HG03139 (cell line): ENCODE results near the gene MAGIX.
"Not testable (repeated sequence)": the region's sequence is repeated elsewhere in the genome, so short reads cannot be mapped to it uniquely, and the experiment has no call there.

Experiments used
- ATAC-seq: cut with Tn5 transposase; IDR thresholded peaks from one replicate; pipeline ENCODE4 v1.9.1; 2021; ENCODE audit not compliant: unreplicated experiment

The MAGIX gene

GRCh38 chrX:49162620-49163019 lies at the start of gene MAGIX:
Gene MAGIX (plus strand): TSS chrX:49162758. CDS start chrX:49162890, 132 bp downstream.
- no peak for ATAC-seq

GRCh38 chrX:49116076-49116475 lies 46.5 kb upstream of the MAGIX start:
- no peak for ATAC-seq

GRCh38 chrX:49116716-49117115 lies 45.8 kb upstream of the MAGIX start:
- ATAC-seq: no peak

- no peak for ATAC-seq
Measured at GRCh38 chrX:49117581-49117980, 45.0 kb upstream of the MAGIX start.

GRCh38 chrX:49120091-49120490 lies 42.5 kb upstream of the MAGIX start:
- no peak for ATAC-seq

- no peak for ATAC-seq
Measured at GRCh38 chrX:49122499-49122898, 40.1 kb upstream of the MAGIX start.

GRCh38 chrX:49127742-49128258 lies 34.8 kb upstream of the MAGIX start:
- not testable (repeated sequence) for ATAC-seq

GRCh38 chrX:49129427-49129826 lies 33.1 kb upstream of the MAGIX start:
- no peak for ATAC-seq

- not testable (repeated sequence) for ATAC-seq
Measured at GRCh38 chrX:49132275-49132674, 30.3 kb upstream of the MAGIX start.

- ATAC-seq: no peak
Measured at GRCh38 chrX:49133759-49134158, 28.8 kb upstream of the MAGIX start.

GRCh38 chrX:49137492-49137891 lies 25.1 kb upstream of the MAGIX start:
- ATAC-seq: no peak

GRCh38 chrX:49139713-49140112 lies 22.8 kb upstream of the MAGIX start:
- no peak for ATAC-seq

GRCh38 chrX:49142264-49142663 lies 20.3 kb upstream of the MAGIX start:
- not testable (repeated sequence) for ATAC-seq

- not testable (repeated sequence) for ATAC-seq
Measured at GRCh38 chrX:49143154-49143553, 19.4 kb upstream of the MAGIX start.

GRCh38 chrX:49147282-49147681 lies 15.3 kb upstream of the MAGIX start:
- no peak for ATAC-seq

GRCh38 chrX:49147936-49148335 lies 14.6 kb upstream of the MAGIX start:
- ATAC-seq: no peak

- ATAC-seq: not testable (repeated sequence)
Measured at GRCh38 chrX:49148390-49149100, 14.0 kb upstream of the MAGIX start.

- not testable (repeated sequence) for ATAC-seq
Measured at GRCh38 chrX:49149291-49149690, 13.3 kb upstream of the MAGIX start.

GRCh38 chrX:49153467-49153866 lies 9.1 kb upstream of the MAGIX start:
- ATAC-seq: no peak

- ATAC-seq: no peak
Measured at GRCh38 chrX:49155243-49155899, 7.2 kb upstream of the MAGIX start.

- peak; percentile 89 for ATAC-seq
Measured at GRCh38 chrX:49155900-49156837, 6.4 kb upstream of the MAGIX start.
